ENCODE results near the gene FN1.

- TF ChIP-seq, protein P1, sequence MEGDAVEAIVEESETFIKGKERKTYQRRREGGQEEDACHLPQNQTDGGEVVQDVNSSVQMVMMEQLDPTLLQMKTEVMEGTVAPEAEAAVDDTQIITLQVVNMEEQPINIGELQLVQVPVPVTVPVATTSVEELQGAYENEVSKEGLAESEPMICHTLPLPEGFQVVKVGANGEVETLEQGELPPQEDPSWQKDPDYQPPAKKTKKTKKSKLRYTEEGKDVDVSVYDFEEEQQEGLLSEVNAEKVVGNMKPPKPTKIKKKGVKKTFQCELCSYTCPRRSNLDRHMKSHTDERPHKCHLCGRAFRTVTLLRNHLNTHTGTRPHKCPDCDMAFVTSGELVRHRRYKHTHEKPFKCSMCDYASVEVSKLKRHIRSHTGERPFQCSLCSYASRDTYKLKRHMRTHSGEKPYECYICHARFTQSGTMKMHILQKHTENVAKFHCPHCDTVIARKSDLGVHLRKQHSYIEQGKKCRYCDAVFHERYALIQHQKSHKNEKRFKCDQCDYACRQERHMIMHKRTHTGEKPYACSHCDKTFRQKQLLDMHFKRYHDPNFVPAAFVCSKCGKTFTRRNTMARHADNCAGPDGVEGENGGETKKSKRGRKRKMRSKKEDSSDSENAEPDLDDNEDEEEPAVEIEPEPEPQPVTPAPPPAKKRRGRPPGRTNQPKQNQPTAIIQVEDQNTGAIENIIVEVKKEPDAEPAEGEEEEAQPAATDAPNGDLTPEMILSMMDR (optimal IDR thresholded peaks at IDR 0.05 in 1 of 3, IDR thresholded peaks at IDR 0.05 in 1 of 3, conservative IDR thresholded peaks at IDR 0.05 in 1 of 3; ENCODE audit: extremely low read depth in 1 of 3, insufficient read depth in 2 of 3, low read length in 3 of 3) = no peak
- no peak for TF ChIP-seq EZH2 (IDR thresholded peaks at IDR 0.05; ENCODE audit: low read length)
Measured at GRCh38 chr2:215401896-215402379, 33.9 kb downstream of the FN1 start.
